ENCODE data around the gene KCNG2.

- TF ChIP-seq CTCF (conservative IDR thresholded peaks at IDR 0.05; ENCODE audit: low read length) (no peak), EZH2phosphoT487 (IDR thresholded peaks at IDR 0.05; ENCODE audit: borderline replicate concordance) (no peak)
Measured at GRCh38 chr18:79794846-79795245, 2.9 kb upstream of the KCNG2 start.

Measured in Loucy (cell line).